GM18502 (cell line): ENCODE data around the gene ENDOV.
"Not testable (repeated sequence)": the region's sequence is repeated elsewhere in the genome, so short reads cannot be mapped to it uniquely, and the experiment has no call there.

Source experiments
- ATAC-seq: cut with Tn5 transposase; IDR thresholded peaks from one replicate; pipeline ENCODE4 v1.9.1; 2021; ENCODE audit warnings: mild to moderate bottlenecking; ENCODE audit not compliant: unreplicated experiment, poor library complexity

The ENDOV gene

DNA sequence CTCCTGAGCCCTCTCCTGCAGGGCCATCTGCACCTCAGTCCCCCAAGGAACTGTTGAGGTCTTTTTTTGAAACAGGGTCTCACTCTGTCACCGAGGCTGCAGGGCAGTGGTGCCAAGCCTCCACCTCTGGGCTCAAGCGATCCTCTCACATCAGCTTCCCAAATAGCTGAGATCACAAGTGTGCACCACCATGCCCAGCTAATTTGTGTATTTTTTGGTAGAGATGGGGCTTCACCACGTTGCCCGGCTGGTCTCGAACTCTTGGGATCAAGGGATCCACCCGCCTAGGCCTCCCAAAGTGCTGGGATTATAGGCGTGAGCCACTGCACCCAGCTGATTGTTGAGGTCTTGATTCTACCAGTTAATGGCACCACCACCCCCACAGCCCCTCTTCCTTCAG is 27.9 kb upstream of the ENDOV start:
- ATAC-seq, result no peak

DNA sequence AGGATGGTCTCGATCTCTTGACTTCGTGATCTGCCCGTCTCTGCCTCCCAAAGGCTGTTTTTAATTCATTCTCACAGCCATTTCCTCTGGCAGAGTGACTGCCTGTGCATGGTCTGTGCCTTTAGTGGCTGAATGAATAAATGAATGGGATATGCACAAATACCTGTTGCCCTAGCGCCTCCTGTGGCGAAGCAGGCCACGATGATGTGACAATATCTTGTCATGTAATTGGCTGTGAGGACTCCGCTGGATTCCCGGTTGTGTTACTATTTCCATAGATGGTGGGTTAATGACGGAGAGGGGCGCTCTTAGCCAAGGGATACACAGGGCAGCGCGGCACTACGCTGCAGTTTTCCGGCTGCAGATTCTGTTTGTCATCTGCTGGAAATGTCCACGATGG is 26.8 kb upstream of the ENDOV start:
- ATAC-seq, result no peak

DNA sequence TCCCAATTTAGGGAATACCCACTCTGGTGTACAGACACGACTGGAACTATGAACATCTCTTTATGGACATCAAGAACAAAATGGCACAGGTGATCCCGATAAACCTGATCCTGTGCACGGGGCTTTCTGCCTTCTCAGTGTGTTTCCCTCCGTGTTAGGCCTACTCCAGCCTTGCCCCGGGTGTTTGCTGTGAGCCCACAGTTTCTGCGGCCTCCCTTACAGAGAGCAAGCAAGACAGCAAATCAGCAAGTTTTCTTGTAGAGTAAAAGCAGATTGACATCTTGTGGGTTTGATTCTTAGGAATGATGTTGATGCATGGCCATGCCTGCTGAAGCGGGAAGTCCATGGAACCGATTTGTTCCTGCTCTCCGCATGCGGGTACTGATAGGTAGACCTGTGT is 26.4 kb upstream of the ENDOV start:
- ATAC-seq, result no peak

DNA sequence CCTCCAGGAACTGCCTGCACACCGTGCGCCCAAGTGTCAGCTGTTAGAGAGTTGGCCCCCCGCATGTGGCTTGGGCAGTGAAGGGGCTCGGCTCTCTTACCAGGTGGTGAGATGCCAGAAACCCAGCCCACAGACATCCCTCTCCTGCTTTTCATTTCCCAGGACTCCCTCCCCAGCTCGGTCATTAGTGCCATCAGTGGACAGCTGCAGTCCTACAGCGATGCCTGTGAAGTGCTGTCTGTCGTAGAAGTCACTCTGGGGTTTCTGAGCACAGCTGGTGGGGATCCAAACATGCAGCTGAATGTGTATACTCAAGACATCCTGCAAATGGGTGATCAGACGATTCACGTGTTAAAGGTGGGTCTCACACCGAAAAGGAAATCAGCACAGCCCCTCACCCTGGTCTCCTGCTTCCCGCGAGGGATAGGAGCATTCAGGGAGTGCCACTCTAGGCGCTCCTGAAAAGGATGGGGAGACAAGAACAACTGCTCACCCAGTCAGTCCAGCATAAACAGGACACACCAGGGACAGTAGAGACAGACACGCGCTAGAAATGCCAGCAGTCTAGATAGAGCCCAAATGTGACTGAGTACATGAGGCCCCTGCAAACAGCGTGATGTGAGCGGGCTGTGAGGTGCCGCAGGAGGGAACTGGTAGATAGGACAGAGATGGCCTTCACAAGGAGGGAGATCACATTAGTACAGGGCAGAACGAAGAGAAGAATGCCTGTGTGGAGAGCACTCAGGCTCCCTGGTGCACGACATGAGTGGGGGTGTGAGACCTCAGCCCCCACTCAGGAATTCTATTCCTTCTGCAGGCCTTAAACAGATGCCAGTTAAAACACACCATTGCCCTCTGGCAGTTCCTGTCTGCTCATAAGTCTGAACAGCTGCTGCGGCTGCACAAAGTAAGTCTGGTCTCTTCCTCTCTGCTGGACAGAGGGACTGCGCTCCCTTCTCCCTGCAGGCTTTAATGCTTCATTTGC is 25.7 kb upstream of the ENDOV start:
- ATAC-seq, result no peak

DNA sequence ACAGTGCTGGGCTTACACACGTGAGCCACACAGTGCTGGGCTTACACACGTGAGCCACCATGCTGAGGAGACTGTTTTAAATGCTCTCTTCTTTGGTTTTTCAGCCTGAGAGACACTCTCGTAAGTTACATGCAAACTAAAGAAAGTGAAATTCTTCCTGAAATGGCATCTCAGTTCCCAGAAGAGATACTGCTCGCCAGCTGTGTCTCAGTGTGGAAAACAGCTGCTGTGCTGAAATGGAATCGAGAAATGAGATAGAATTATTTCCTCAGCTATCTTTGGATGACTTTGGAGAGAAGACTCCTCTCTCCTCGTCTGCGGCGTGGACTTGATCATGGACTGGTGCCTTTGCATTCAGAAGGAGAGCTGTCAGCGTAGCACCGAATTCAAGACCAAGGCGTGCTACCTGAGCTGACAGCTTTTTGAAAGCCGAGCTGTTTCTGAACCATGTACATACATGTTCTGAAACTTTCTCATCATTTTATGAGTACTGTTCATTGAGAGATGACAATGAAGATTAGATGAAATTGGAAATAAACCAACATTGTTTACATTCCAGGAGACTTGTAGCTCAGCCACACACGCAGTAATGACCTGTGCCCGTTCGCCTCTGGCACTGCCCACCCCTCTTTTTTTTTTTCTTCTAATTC is 21.6 kb upstream of the ENDOV start:
- ATAC-seq, result no peak

DNA sequence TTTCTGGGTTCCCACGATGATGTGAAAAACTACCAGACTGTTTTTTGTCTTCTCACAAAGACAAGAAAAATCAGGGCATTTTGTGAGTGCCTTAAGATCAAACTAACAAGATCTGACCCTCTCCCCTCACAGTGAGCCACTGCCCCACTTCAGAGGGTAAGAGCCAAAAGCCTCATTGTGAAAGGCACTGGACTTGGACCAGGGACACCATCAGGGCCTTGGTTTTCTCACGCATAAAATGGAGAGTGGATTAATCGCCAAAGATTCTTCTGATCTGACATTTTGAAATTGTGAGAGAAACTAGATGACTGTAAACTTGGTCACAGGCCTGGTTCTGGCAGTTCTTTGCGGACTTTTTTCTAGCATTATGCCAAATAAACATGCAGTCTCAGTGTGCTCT is 21.0 kb upstream of the ENDOV start:
- ATAC-seq, result no peak

DNA sequence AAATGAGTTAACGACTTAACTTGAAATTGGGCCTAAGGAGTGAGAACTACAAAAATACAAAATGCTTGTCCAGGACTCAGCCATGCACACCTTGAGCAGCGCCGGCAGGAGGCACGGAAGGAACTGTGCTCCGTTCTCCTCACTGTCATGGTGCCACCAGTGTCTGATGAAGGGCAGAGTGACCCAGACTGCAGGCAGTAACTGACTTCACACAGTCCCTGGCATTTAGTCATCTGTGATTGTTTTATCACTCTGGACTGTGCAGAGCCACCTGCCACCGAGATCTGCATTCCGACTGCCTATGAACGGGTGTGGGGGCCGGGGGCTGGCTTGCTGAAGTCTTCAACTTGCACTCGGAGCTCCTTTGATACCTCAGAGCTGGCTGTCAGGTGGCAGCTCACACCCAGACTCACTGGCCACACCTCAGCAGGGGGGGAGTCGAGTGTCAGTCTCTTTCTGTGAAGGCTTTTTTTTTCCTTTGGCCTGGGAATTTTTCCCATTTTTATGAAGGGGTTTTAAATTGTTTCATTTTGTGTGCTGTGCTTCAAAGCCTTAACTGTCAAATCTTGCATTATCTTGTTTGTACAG is 20.2 kb upstream of the ENDOV start:
- no peak for ATAC-seq

DNA sequence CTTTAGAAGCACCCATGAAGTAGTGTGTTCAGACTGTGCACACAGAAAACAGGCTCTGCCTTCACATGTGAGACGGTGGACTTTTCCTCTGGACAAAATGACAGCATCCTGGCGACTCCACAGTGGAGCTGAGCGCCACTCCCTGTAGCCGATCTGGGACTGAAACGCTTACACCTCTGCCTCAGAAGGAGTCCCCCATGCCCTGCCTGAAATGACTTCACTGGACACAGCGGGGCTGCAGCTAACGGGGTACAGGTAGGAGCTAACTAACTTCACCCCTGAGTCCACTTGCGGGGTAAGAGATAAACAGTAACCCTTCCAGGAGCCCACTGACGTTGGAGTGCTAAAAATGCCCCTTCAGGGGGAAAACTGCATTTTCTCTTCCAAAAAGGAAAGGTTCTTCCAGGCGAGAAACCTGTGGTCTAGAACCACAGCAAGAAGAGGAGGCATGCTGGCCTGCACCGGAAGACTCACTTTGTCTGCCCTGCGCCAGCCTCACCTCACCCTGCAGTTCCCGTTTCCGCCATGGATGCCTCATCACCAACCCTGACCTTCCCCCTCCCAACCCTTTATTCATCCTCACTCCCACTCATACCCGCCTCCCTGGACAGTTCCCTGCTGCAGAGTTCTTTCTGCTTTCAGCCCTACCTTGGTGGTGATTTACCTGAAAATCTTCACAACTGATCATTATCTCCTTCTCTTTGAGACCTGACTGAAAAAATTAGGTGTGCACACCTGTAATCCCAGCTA is 19.4 kb upstream of the ENDOV start:
- no peak for ATAC-seq

DNA sequence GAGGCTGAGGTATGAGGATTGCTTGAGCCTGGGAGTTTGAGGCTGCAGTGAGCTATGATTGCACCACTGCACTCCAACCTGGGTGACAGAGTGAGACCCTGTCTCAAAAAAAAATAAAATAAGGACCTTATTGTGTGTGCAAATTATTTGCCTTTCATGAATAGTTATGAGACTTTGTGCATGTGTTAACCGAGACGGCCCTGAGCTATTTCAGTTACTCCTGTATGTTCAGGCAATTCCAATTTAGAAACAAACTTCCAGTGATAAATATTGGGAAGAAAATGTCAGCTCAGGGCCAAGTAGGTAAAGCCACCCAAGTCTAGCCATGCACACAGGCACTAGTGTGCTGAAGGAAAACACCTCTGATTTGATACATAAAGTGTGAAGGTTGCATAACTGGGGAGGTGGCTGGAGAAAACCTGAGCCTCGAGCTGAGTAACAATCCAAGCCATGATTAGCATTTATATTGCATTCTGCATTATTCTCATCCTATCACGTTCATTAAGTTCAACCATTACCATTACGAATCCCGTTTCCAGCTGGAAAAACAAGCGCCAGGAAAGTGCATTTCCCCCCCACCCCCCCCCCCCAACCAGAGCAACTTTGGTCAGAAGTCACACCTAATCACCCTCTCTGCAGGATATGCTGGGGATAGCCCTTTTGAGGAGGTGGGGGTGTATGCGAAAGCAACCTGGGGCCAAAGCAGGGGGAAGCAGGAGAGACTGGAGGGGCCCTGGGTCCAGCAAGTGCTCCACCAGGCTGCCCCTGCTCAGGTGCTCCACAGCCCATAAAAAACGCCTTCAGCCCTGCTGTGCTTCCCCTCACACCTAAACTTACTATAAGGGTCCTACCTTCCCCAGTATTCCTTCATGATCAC is 18.6 kb upstream of the ENDOV start:
- no peak for ATAC-seq

DNA sequence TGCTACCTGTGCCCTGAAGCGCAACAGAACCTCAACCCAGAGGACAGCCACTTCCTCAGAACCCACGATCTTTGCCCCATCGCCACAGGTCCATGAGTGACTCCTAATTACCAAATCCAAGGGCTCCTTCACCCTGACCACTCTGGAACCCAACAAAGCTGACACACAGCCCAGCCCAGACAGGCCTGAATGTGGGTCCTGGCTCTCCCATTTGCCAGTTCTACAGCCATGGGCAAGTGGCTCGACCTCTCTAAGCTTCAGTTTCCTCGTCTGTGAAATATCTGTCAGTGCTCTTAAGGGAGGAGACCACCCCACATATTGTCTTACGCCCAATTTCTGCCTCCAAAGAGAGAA is 18.0 kb upstream of the ENDOV start:
- ATAC-seq, result no peak

DNA sequence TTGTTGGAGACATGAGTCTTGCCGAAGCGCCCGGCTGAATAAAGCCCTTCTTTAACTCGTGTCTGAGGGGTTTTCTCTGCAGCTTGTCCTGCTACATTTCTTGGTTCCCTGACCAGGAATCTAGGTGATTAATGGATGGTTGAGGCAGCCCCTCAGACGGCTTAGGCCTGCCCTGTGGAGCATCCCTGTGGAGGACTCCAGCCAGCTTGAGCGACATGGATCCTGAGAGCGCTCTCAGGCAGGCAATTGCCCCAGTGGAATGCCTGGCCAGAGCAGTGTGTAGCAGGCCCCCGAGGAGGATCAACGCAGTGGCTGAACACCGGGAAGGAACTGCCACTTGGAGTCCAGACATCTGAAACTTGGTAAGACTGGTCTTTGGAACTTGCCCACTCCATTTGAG is 17.3 kb upstream of the ENDOV start:
- ATAC-seq, result no peak

DNA sequence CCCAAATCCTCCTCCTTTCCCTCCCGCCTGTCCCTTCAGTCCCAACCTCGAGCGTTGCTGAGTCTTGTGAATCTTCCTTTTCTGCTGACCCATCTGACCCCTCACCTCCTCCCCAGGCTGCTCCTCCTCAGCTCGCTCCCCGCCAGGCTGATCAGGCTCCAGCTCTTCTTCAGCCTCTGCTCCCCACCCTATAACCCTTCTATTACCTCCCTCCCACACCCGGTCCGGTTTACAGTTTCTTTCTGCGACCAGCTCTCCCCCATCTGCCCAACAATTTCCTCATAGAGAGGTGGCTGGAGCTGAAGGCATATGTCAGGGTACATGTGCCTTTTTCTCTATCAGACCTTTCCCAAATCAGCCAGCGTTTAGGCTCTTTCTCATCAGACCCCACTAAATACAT is 13.9 kb upstream of the ENDOV start:
- ATAC-seq, result not testable (repeated sequence)

DNA sequence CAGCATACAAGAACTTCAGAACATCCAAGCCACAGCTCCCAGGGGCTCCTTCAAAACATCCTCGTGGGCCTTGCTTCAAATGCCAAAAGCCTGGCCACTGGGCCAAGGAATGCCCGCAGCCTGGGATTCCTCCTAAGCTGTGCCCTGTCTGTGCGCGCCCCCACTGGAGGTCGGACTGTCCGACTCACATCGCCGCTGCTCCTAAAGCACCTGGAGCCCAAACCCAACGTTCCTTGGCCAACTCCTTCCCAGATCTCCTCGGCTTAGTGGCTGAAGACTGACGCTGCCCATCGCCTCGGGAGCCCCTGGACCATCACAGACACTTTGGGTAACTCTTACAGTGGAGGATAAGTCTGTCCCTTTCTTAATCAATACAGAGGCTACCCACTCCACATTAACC is 12.9 kb upstream of the ENDOV start:
- not testable (repeated sequence) for ATAC-seq

DNA sequence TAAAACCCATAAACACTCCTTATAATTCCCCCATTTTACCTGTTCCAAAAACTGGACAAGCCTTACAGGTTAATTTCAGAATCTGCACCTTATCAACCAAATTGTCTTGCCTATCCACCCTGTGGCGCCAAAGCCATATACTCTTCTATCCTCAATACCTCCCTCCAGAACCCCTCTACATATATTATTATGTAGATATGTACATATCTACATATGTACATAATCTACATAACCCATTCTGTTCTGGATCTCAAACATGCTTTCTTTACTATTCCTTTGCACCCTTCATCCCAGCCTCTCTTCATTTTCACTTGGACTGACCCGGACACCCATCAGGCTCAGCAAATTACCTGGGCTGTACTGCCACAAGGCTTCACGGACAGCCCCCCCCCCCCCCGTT is 12.0 kb upstream of the ENDOV start:
- ATAC-seq, result no peak

DNA sequence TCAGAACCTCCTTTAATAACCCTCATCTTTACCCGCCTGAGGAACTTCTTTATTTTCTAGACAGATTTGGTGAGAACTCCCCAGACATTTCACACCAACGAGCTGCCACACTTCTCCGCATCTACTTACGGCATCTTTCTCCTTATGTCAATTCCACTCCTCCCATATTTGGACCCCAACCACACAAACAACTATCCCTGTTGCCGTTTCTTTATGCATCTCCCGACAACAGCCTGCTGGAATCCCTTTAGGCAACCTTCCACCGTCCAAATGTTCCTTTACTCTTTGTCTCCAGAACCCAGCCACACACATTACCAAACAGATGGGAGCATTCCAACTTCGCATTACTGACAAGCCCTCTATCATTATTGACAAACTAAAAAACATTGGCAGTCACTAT is 8.8 kb upstream of the ENDOV start:
- ATAC-seq, result no peak

DNA sequence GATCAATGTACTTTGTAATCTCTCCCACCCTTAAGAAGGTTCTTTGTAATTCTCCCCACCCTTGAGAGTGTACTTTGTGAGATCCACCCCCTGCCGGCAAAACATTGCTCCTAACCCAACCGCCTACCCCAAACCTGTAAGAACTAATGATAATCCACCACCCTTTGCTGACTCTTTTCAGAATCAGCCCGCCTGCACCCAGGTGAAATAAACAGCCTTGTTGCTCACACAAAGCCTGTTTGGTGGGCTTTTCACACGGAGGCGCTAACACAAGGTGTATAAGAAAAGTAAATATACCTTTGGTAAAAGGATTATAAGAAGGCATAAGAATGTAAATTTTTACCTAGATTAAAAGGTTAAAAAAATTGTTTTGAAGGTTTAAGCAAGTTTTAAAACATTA is 7.0 kb upstream of the ENDOV start:
- ATAC-seq, result not testable (repeated sequence)

DNA sequence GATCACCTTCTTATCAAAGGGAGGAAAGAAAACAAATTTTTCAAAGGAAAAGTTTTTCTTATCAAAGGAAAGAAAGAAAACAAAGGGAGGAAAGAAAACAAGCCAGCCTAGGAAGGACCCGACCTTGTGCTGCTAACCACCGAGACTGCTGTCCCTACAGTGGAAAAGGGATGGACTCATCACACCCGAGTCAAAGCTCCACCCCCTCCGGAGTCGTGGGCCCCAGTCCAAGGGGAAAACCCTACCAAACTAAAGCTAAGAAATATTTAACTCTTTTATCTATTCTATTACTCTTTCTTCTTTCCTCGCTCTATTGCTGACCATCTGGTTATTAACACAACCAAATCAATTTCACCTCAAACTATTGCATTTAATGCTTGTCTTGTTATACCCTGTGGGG is 6.1 kb upstream of the ENDOV start:
- no peak for ATAC-seq

DNA sequence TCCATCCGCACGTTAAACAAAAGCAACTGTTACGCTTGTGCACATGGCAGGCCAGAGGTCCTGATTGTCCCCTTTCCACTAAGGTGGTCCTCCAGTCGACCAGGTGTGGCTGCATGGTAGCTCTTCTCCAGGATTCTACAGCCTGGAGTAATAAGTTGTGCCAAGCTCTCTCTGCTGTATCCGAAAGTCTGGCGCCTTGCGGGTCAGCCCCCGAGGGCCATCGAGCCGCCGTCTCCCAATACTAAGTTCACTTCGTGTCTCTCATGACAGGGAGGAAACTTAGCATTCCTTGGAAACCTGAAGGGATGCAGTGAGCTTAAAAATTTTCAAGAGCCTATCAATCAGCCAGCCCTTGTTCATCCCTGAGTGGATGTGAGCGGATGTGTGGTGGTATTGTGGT is 5.3 kb upstream of the ENDOV start:
- ATAC-seq, result no peak

DNA sequence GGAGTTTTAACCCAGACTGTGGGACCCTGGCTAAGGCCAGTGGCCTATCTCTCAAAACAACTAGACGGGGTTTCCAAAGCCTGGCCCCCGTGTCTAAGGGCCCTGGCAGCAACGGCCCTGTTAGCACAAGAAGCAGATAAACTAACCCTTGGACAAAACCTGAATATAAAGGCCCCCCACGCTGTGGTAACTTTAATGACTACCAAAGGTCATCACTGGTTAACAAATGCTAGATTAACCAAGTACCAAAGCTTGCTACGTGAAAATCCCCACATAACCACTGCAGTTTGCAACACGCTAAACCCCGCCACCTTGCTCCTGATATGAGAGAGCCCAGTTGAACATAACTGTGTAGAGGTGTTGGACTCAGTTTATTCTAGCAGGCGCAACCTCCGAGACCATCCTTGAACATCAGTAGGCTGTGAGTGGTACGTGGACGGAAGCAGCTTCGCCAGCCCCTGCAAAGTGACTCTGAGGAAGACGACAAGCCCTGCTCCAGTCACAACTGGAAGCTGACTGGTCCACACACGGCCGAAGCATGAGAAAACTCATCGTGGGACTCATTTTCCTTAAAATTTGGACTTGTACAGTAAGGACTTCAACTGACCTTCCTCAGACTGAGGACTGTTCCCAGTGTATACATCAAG is 4.4 kb upstream of the ENDOV start:
- ATAC-seq, result not testable (repeated sequence)
